Measurements from ENCODE around the gene RAPGEF4. TPM values are rescaled to one million over a fixed set of nuclear protein-coding genes. Genes with fewer than 3 reads are reported as not detected.
A peak's percentile ranks its signal among the peaks of the same experiment; 100 is the strongest.

Gene RAPGEF4
- total and polyA plus RNA-seq, 9 donors: 1.1 to 2.4 (median 1.5) TPM

- no CpG with 5 or more reads among the region's 2 CpGs for WGBS (ENCODE audit: insufficient coverage)
- H3K9me3 ChIP-seq (replicated peaks; ENCODE audit: control insufficient read depth, low read depth, low read length): no peaks in the 10 kb centered on the region
- no peaks in the 10 kb centered on the region for H3K27me3 ChIP-seq (ENCODE audit: control insufficient read depth, insufficient read depth, low read length)
Observed at GRCh38 chr2:172856606-172857005, 121.0 kb downstream of the RAPGEF4 start.

GRCh38 chr2:172858473-172858745 is 122.8 kb downstream of the RAPGEF4 start:
- no peaks in the 10 kb centered on the region for H3K36me3 ChIP-seq (ENCODE audit: control insufficient read depth, insufficient read depth, low read length)
- H3K9me3 ChIP-seq (replicated peaks; ENCODE audit: control insufficient read depth, low read depth, low read length): no peaks in the 10 kb centered on the region
- H3K4me1 ChIP-seq (ENCODE audit: control insufficient read depth, insufficient read depth, low read length): peaks cover 12% of the 10 kb centered on the region
- H3K27me3 ChIP-seq (ENCODE audit: control insufficient read depth, insufficient read depth, low read length): no peaks in the 10 kb centered on the region
- no CpG with 5 or more reads among the region's 1 CpG for whole genome bisulfite sequencing (ENCODE audit: insufficient coverage)
- H3K4me3 ChIP-seq (ENCODE audit: low read length): no peak overlapping the region
- DNase-seq: no peak
- no peak overlapping the region for H3K27ac ChIP-seq (ENCODE audit: low read length)

More at GRCh38 chr2:172856606-172857005, 121.0 kb downstream of the RAPGEF4 start:
- no peak for DNase-seq
- Histone ChIP-seq H3K27ac (ENCODE audit: low read length) (no peak overlapping the region), H3K36me3 (ENCODE audit: control insufficient read depth, insufficient read depth, low read length) (no peaks in the 10 kb centered on the region), H3K4me3 (ENCODE audit: low read length) (no peak overlapping the region), H3K4me1 (ENCODE audit: control insufficient read depth, insufficient read depth, low read length) (peaks cover 6% of the 10 kb centered on the region)

- no peak overlapping the region for H3K27ac ChIP-seq (ENCODE audit: low read length)
Observed at GRCh38 chr2:172859581-172860335, 124.1 kb downstream of the RAPGEF4 start.

GRCh38 chr2:172860336-172860707 is 124.7 kb downstream of the RAPGEF4 start:
- H3K36me3 ChIP-seq (ENCODE audit: control insufficient read depth, insufficient read depth, low read length): no peaks in the 10 kb centered on the region
- peaks cover 12% of the 10 kb centered on the region for H3K4me1 ChIP-seq (ENCODE audit: control insufficient read depth, insufficient read depth, low read length)
- no peak overlapping the region for H3K4me3 ChIP-seq (ENCODE audit: low read length)
- 100% methylated on average over 1 of the region's 2 CpGs for WGBS (ENCODE audit: insufficient coverage)
- H3K9me3 ChIP-seq (replicated peaks; ENCODE audit: control insufficient read depth, low read depth, low read length): no peaks in the 10 kb centered on the region
- H3K27ac ChIP-seq (ENCODE audit: low read length): no peak overlapping the region
- no peaks in the 10 kb centered on the region for H3K27me3 ChIP-seq (ENCODE audit: control insufficient read depth, insufficient read depth, low read length)
- DNase-seq: no peak

More at GRCh38 chr2:172859581-172860335, 124.1 kb downstream of the RAPGEF4 start:
- no peaks in the 10 kb centered on the region for H3K9me3 ChIP-seq (replicated peaks; ENCODE audit: control insufficient read depth, low read depth, low read length)
- peaks cover 12% of the 10 kb centered on the region for H3K4me1 ChIP-seq (ENCODE audit: control insufficient read depth, insufficient read depth, low read length)
- no peaks in the 10 kb centered on the region for H3K36me3 ChIP-seq (ENCODE audit: control insufficient read depth, insufficient read depth, low read length)
- no peaks in the 10 kb centered on the region for H3K27me3 ChIP-seq (ENCODE audit: control insufficient read depth, insufficient read depth, low read length)
- H3K4me3 ChIP-seq (ENCODE audit: low read length): no peak overlapping the region
- 11% methylated on average over 3 of the region's 9 CpGs for WGBS (ENCODE audit: insufficient coverage)
- peak; percentile 51 for DNase-seq

GRCh38 chr2:172861098-172861497 is 125.5 kb downstream of the RAPGEF4 start:
- Histone ChIP-seq H3K4me1 (ENCODE audit: control insufficient read depth, insufficient read depth, low read length) (peaks cover 12% of the 10 kb centered on the region), H3K4me3 (ENCODE audit: low read length) (no peak overlapping the region), H3K27ac (ENCODE audit: low read length) (no peak overlapping the region), H3K36me3 (ENCODE audit: control insufficient read depth, insufficient read depth, low read length) (no peaks in the 10 kb centered on the region), H3K9me3 (replicated peaks; ENCODE audit: control insufficient read depth, low read depth, low read length) (no peaks in the 10 kb centered on the region), H3K27me3 (ENCODE audit: control insufficient read depth, insufficient read depth, low read length) (no peaks in the 10 kb centered on the region)
- WGBS (ENCODE audit: insufficient coverage): 63% methylated on average over 4 of the region's 5 CpGs
- peak; percentile 40 for DNase-seq

- WGBS (ENCODE audit: insufficient coverage): 40% methylated on average over 2 of the region's 7 CpGs
- peak overlapping the region; percentile 36 for H3K27ac ChIP-seq (ENCODE audit: low read length)
- H3K4me3 ChIP-seq (ENCODE audit: low read length): no peak overlapping the region
- peak; percentile 77 for DNase-seq
- H3K9me3 ChIP-seq (replicated peaks; ENCODE audit: control insufficient read depth, low read depth, low read length): no peaks in the 10 kb centered on the region
- no peaks in the 10 kb centered on the region for H3K36me3 ChIP-seq (ENCODE audit: control insufficient read depth, insufficient read depth, low read length)
- H3K4me1 ChIP-seq (ENCODE audit: control insufficient read depth, insufficient read depth, low read length): peaks cover 12% of the 10 kb centered on the region
- H3K27me3 ChIP-seq (ENCODE audit: control insufficient read depth, insufficient read depth, low read length): no peaks in the 10 kb centered on the region
Observed at GRCh38 chr2:172861656-172862476, 126.2 kb downstream of the RAPGEF4 start.

- peak; percentile 33 for DNase-seq
- H3K9me3 ChIP-seq (replicated peaks; ENCODE audit: control insufficient read depth, low read depth, low read length): no peaks in the 10 kb centered on the region
- WGBS (ENCODE audit: insufficient coverage): no CpG with 5 or more reads among the region's 2 CpGs
- peaks cover 12% of the 10 kb centered on the region for H3K4me1 ChIP-seq (ENCODE audit: control insufficient read depth, insufficient read depth, low read length)
- no peak overlapping the region for H3K27ac ChIP-seq (ENCODE audit: low read length)
- no peak overlapping the region for H3K4me3 ChIP-seq (ENCODE audit: low read length)
- no peaks in the 10 kb centered on the region for H3K27me3 ChIP-seq (ENCODE audit: control insufficient read depth, insufficient read depth, low read length)
- H3K36me3 ChIP-seq (ENCODE audit: control insufficient read depth, insufficient read depth, low read length): no peaks in the 10 kb centered on the region
Observed at GRCh38 chr2:172863341-172863740, 127.7 kb downstream of the RAPGEF4 start.

- 50% methylated on average over 5 of the region's 5 CpGs for WGBS (ENCODE audit: insufficient coverage)
- Histone ChIP-seq H3K4me3 (ENCODE audit: low read length) (no peak overlapping the region), H3K27ac (ENCODE audit: low read length) (no peak overlapping the region), H3K36me3 (ENCODE audit: control insufficient read depth, insufficient read depth, low read length) (no peaks in the 10 kb centered on the region), H3K27me3 (ENCODE audit: control insufficient read depth, insufficient read depth, low read length) (no peaks in the 10 kb centered on the region), H3K4me1 (ENCODE audit: control insufficient read depth, insufficient read depth, low read length) (peaks cover 12% of the 10 kb centered on the region), H3K9me3 (replicated peaks; ENCODE audit: control insufficient read depth, low read depth, low read length) (no peaks in the 10 kb centered on the region)
- peak; percentile 27 for DNase-seq
Observed at GRCh38 chr2:172864182-172864581, 128.5 kb downstream of the RAPGEF4 start.

GRCh38 chr2:172865422-172865821 is 129.8 kb downstream of the RAPGEF4 start:
- DNase-seq: no peak
- WGBS (ENCODE audit: insufficient coverage): 53% methylated on average over 1 of the region's 3 CpGs
- H3K27ac ChIP-seq (ENCODE audit: low read length): no peak overlapping the region
- no peak overlapping the region for H3K4me3 ChIP-seq (ENCODE audit: low read length)
- no peaks in the 10 kb centered on the region for H3K27me3 ChIP-seq (ENCODE audit: control insufficient read depth, insufficient read depth, low read length)
- H3K36me3 ChIP-seq (ENCODE audit: control insufficient read depth, insufficient read depth, low read length): no peaks in the 10 kb centered on the region
- peaks cover 12% of the 10 kb centered on the region for H3K4me1 ChIP-seq (ENCODE audit: control insufficient read depth, insufficient read depth, low read length)
- no peaks in the 10 kb centered on the region for H3K9me3 ChIP-seq (replicated peaks; ENCODE audit: control insufficient read depth, low read depth, low read length)

- no peak overlapping the region for H3K27ac ChIP-seq (ENCODE audit: low read length)
- H3K4me3 ChIP-seq (ENCODE audit: low read length): no peak overlapping the region
- no peaks in the 10 kb centered on the region for H3K36me3 ChIP-seq (ENCODE audit: control insufficient read depth, insufficient read depth, low read length)
- no peaks in the 10 kb centered on the region for H3K27me3 ChIP-seq (ENCODE audit: control insufficient read depth, insufficient read depth, low read length)
- DNase-seq: no peak
- H3K4me1 ChIP-seq (ENCODE audit: control insufficient read depth, insufficient read depth, low read length): no peaks in the 10 kb centered on the region
- H3K9me3 ChIP-seq (replicated peaks; ENCODE audit: control insufficient read depth, low read depth, low read length): no peaks in the 10 kb centered on the region
- 76% methylated on average over 2 of the region's 5 CpGs for WGBS (ENCODE audit: insufficient coverage)
Observed at GRCh38 chr2:172869861-172870260, 134.2 kb downstream of the RAPGEF4 start.

All from muscle of leg (tissue), 11 donors.